HG02763 (cell line): Measurements from ENCODE around the gene CLCA1.
"Not testable (repeated sequence)": the region's sequence is repeated elsewhere in the genome, so short reads cannot be mapped to it uniquely, and the experiment has no call there.

Experiments used
- ATAC-seq: cut with Tn5 transposase; IDR thresholded peaks from one replicate; pipeline ENCODE4 v1.9.1; 2021; ENCODE audit warnings: mild to moderate bottlenecking, moderate library complexity; ENCODE audit not compliant: unreplicated experiment

Gene CLCA1

GRCh38 chr1:86464819-86465218, 3.9 kb upstream of the CLCA1 start:
- ATAC-seq = no peak

GRCh38 chr1:86466109-86466844, 2.5 kb upstream of the CLCA1 start:
- no peak for ATAC-seq

- ATAC-seq = no peak
These were observed 1.7 kb upstream of the CLCA1 start for GRCh38 chr1:86466986-86467385.

DNA sequence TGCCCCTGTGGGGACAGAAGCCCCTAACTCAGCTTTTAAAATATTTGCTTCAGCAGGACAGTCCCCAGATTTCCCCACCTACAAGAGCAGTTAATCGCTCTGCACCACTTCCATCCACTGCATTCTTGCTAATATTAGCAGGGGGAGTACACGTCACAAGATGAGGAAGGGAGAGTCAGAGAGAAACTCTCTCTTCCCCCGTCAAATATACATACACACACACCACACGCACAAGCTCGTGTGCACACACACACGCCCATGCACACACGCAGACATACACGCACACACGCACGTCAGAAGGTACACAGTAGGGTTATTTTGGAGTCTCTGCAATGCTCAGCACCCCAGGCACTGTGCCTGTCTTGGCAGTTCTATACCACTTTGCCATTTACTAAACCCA, 2.1 kb downstream of the CLCA1 start:
- ATAC-seq = no peak

- no peak for ATAC-seq
These were observed 2.6 kb downstream of the CLCA1 start for GRCh38 chr1:86471291-86471690.

DNA sequence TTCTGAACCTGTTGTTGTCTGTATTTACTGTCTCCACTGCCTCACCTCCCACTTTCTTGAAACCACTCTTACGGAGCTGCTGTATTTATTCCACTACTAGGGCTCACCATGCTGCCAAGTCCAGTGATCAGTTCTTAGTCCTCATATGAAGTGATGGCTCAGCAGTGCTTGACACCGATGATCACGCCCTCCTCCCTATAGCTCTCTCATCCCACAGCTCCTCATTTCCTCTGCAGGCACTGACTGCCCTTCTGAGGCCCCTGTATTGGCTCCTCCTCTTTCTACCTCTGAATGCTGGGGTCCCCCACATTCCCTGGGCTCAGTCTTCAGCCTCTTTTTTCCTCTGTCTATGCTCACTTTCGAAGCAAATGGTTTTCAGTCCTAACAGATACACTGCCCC, 3.4 kb downstream of the CLCA1 start:
- ATAC-seq = no peak

GRCh38 chr1:86472767-86473166, 4.0 kb downstream of the CLCA1 start:
- ATAC-seq = no peak

GRCh38 chr1:86477256-86477655, 8.5 kb downstream of the CLCA1 start:
- ATAC-seq = no peak

GRCh38 chr1:86477682-86478081, 9.0 kb downstream of the CLCA1 start:
- no peak for ATAC-seq

- ATAC-seq = no peak
These were observed 9.9 kb downstream of the CLCA1 start for GRCh38 chr1:86478416-86479156.

DNA sequence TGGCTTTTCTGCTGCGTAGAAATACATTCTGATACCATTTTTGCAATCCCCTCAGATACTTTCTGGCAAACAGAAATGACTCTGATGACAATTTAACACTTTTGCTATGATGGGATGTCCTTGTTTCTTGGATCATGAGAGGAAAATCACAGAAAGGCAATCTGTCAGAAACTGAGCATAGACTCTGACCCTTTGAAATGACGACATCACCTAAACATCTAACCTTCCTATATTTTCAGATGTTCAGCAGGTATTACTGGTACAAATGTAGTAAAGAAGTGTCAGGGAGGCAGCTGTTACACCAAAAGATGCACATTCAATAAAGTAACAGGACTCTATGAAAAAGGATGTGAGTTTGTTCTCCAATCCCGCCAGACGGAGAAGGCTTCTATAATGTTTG, 13.2 kb downstream of the CLCA1 start:
- no peak for ATAC-seq

GRCh38 chr1:86487131-86487810, 18.5 kb downstream of the CLCA1 start:
- no peak for ATAC-seq

DNA sequence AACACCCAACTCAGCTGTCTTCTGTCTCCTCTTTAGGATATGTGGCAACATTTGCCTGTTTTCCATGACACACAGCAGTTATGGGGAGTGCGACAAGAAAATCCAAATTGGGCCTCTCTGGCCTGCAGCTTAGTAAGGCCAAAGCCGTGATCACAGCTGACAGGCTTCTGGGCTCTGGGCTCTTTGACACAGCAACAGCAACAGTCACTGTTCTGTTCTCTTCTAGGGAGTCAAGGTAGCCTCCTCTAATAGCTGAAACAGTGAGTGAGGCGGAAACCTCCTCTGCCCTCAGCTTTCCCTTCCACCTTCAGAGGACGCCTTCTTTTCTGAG, 19.0 kb downstream of the CLCA1 start:
- no peak for ATAC-seq

- no peak for ATAC-seq
These were observed 20.6 kb downstream of the CLCA1 start for GRCh38 chr1:86489242-86489878.

DNA sequence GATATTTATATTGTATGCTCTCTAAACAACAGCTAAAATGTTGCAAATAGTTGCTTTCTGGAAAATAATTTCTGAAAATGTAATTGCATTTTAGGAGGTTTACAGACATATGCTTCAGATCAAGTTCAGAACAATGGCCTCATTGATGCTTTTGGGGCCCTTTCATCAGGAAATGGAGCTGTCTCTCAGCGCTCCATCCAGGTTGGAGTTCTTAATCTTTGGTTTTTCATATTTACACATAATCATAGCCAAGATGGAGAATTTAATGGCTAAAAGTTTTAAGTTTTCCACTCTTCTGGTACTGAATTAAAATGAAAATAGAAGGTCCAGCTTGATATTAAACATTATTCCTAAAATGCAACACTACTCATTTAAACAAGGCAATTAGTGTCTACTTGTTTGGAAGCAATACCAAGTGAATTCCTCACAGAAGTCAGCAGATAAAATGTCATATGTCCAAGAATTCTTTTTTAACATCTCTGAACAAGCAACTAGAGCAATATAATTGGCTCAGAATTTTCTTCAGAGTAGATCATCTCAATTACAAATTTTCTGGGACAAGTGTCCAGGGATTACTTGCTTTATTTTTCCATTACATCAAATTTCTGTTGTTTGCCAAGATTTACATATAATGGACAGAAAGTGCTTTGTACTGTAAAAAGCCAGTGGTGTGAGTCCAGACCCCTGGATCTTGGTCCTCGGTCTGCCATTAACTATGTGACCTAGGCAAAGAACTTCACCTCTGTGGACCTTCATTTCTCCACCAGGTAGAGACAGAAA, 22.6 kb downstream of the CLCA1 start:
- no peak for ATAC-seq

DNA sequence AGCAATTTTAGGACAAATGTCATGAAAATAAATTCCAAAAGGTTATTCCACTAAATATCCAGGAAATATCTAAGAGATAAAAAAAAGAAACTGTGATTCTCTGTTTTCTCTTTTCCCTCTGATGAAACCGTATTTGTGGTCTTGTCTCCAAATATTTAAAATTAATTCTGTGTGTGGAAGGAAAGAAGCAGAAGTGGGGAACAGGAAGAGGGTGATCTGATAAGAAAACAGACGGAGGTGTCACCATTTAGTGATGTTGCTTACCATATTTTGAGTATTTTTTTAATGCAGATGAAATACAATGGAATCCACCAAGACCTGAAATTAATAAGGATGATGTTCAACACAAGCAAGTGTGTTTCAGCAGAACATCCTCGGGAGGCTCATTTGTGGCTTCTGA, 29.6 kb downstream of the CLCA1 start:
- no peak for ATAC-seq

GRCh38 chr1:86499987-86500593, 31.4 kb downstream of the CLCA1 start:
- ATAC-seq = peak; percentile 51

DNA sequence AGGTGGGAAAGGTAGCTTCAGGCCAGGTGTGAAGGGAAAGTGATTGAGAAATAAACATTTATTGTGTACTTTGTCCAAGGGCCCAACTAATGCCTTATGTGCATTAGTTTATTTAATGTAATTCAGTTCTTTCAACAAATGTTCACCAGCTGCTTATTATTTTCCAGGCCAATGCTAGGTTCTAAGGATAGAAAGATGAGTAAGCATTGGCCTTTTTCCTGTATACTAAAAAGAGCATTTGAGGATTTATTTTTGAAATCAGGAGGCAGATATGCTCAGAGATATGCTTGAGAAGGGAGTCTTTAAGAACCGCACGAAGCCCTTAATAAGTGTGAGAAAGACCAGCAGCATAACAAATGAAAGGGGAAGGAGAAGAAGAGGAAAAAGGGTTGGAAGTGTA, 32.0 kb downstream of the CLCA1 start:
- no peak for ATAC-seq

DNA sequence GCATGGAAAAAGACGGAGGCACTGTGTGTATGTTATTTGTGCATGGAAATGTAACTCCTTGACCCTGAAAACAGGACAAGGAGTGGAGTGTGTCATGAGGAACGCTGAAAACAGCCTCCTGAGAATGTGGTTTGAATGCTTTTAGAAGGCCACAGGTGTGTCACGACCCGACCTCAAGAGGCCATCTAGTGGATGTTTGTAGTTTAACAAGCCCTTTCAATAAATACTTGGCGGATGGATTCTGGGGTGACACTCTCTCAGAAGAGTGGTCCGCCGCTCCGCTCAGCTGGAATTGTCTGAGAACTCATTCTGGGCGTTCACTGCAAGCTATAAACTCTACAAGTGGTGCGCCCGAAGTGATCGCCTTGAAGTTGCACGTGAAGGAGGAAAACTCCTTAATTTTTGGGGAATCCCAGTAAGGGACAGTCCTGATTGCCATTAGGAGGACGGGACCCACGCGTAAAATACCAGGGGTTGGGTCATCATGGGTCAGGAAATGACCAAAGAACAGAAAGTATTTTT, 33.5 kb downstream of the CLCA1 start:
- not testable (repeated sequence) for ATAC-seq

DNA sequence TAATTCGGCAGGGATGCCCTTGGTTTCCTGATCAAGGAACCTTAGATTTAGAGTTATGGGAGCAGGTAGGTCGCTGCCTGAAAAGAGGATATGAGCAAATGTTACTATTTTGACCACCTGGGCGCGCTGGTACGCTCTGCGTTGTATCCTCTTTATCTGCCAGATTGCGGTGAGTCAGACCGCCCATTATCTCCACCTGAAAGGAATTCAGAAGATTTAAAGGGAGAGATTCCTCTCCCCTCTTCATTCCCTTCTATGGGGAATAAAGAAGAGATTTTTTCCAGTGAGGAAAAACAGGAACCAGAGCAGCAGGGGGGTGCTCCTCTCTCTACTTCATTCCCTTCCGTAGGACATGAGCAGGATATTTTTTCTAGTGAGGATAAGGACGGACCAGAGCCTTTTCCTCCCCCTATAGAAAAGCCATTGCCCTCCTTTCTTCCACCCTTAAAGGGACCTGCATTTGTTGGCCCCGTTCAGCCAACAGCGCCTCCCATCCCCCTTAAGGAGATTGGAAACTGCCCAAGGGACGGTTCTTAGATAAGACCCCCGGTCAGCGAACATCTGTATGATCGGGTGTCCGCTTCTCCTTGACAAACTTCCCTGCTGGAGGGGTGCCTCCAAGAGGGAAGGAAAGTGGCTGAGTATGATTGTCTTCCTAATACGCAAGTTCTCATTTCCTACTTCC, 34.1 kb downstream of the CLCA1 start:
- no peak for ATAC-seq
